HG03432 (cell line): Measurements from ENCODE around the gene ZFHX3.
"Not testable (repeated sequence)": the region's sequence is repeated elsewhere in the genome, so short reads cannot be mapped to it uniquely, and the experiment has no call there.

Source experiments
- ATAC-seq: cut with Tn5 transposase; IDR thresholded peaks from one replicate; pipeline ENCODE4 v1.9.1; 2021; ENCODE audit warnings: mild to moderate bottlenecking, moderate library complexity; ENCODE audit not compliant: unreplicated experiment

The ZFHX3 gene

GRCh38 chr16:73024571-73025105 is 23.3 kb downstream of the ZFHX3 start:
- ATAC-seq = no peak

DNA sequence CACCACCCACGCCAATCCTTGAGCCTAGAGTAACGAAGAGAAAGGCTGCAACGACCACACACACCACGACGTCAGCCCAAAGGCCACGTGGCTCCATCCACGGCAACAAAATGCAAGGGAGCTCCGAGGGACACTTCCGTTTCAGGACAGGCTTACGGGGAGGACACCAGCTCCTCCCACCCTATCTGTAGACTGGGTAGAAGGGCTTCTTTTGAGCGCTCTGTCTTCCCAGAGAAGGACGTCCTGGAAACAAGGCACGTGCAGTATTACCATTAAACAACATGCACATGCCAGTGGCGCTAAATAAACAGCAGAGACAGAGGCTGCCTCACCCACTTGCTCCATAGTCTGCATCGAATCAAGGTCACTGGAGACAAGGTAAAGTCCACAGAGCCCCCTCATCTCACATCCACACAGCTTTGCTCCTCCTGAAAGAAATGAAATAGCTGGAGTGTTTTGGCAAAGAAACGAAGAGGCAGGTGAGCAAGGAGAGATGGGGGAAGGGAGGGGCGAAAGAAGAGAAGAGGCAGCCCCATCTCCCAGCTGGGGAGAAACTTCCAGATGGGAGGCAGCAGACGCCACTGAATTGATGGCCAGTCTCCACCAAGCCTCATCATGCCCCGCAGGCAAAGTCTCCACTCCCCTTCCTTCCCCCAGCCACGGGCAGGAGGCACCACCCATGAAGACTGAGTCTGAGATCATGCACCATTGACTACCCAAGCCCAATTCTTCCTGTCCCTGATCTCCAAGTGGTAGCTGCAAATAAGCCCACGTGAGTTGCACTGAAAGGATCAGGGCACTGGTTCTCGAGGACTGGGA is 24.0 kb downstream of the ZFHX3 start:
- no peak for ATAC-seq

DNA sequence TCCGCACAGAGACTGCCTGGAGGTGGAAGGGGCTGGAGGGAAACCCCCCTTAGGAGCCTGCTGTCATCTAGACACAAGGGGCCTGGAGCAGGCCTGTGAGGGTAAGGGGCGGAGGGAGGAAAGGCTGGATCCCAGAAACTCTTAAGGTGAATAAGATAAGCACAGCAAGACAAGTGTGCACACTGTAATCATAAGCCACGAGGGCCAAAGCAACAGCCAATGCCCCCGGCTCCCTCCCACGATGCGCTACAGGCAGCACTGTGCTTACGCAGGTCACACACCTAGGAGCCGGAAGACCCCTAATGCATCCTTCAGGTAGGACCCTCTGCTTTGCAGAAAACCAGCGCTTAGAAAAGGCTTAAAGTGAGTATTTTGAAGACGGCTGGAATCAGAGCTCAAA is 24.6 kb downstream of the ZFHX3 start:
- ATAC-seq = no peak

GRCh38 chr16:73022534-73022933 is 25.4 kb downstream of the ZFHX3 start:
- ATAC-seq = no peak

DNA sequence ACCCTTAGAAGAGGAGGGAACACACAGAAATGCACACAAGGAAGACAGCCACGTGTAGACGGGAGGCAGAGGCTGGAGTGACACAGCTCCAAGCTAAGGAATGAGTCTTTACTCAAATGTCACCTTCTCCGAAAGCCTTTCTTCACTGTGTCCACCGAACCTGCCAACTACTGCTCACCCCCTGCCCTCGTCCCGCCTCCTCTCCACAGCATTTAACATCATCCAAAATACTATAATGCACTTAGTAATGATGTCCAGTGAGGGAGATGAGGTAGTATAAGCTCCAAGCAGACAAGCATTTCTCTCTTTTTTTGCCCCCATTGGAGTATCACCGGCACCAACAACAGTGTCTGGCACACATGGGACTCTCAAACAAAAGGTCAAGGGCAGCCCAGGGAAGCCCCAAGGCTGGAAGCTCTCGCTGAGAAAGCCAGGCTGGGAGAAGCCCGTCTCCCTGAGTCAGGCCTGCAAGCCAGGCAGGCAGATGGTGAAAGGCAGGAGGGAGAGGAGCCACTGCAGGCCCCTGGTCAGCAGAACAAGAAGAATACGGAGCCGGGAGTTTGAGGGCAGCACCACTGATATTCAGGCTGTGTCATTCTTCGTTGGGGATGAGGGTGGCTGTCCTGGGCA is 25.9 kb downstream of the ZFHX3 start:
- no peak for ATAC-seq

DNA sequence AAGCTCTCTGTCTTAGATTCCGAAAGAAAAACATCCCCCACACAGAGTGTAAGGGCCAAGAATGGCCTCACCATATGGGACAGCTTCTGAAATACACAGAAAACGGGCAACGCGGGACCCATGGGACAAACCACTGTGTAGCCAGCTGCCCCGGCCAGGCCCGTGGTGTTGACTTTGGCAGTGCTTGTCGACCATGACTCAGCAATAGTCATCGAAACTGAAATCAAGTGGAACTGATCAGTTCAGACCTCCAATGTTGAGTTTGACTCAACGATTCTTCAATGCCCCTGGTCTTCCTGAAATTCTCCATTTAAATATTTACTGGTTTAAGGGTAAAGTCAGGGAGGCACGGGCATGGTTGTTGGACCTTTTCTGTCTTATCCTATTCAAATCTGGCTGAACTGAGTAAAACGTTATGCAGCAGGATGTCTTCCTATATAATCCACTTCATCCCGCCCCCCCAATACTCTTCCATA is 27.5 kb downstream of the ZFHX3 start:
- ATAC-seq = no peak

DNA sequence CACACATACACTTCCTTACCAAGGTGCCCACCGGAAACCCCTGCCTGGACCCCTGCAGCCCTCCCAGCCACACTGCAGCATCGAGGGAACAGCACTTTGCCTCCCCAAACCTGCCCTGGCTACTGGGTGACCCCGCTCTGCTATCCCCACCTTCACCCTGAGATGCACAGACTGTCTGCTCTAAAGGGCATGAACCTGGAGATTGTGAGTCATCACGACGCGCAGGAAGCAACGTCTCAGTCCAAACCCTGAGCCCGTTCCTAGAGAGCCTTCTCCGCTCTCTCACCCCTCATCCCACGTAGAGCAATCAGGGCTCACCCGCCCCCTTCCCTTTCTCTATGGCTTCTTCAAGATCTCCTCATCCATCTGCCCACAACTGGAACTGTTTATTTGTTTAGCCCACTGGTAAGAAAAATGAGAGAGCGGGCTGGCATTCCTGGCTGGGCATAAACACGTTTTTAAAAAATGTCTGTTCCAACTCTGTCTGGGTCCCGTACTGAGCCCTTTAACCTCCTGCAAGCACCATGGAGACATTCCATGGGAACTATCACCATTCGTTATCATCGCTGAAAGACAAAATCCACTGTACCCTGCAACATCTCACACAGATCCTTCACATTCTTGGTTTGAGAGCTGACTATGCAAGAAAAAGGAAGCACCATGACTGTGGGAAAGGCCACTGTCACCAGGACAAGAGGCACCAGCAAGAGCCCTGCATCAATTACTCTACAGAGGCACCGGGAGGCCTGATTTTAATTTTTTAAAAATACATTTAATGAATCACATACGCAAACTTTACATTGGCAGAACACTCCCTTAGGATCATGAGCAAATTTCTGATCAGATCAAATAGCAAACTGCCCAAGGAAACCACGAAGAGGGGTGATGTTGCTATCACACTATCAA is 28.2 kb downstream of the ZFHX3 start:
- ATAC-seq = no peak

- ATAC-seq = no peak
Measured at GRCh38 chr16:73018821-73019456, 29.0 kb downstream of the ZFHX3 start.

DNA sequence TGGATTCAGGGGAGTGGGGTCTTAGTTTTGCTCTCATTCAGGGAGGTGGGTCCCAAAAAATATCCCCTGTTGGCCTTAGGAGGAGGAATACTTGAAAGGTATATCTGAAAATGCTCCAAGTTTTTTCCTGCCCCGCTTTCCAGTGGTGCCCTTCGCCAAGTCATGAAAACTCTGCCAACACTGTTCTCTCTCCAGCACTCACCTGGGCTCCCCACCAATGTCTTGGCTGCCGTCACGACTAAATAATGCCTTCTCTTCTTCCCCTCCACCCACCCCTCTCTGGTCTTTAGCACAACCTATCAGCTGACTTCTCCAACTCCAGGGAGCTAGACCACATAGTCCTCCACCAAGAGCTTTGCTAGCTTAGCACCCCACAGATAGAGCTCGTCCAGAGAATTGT is 30.6 kb downstream of the ZFHX3 start:
- no peak for ATAC-seq

DNA sequence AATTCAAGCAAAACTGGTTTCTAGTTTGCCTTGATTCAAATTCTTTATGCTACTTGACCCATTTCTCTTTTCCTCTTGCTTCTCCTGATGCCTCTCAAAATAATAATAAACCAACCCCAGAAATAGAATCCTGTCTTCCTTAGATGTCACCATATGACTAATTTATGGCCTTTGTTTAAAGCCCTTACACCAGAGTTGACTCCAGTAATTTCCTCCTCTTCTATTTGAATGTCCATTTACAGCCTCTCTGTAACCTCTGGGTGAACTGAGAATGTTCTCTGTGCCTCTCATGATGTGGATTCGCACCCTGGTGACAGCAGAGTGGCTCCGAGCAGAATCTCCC is 31.5 kb downstream of the ZFHX3 start:
- ATAC-seq = peak; percentile 65

DNA sequence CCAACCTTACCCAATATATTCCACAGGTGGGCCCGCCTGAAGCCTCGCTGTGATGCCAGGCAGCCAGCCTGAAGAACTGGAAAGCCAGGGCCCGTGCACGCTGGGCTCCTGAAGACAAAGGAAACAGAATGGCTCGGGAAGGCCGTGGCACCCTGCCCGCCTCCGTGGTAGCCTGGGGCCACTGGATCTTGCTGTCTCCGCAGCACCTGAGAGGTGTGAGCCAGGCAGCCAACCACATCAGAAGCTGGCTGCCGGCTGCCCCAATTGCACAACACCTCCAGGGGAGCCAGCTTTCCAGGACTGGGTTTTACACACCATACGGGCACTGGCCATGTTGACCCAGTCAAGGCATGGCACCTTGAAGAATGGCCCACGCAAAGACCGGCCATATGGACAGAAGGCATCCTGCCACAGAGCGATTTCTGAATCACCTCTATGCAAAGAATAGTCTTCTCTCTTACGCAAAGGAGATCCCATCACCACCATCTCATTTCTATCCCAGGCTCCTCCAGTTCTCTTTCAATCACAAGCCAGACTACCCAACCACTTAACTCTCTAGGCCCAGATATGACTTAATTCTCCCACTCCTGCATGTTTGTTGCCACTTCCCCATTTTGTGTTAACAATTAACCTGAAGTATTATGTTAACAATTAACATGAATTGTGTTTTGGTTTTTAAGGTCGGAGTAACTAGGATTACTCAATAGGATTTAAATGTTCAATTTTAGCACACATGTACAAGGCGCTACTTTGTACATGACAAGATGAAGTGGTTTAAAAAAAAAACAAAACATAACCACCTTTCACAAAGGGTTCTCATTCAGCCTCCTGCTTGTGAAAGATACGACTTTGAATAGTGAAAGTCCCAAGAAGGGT is 32.1 kb downstream of the ZFHX3 start:
- peak; percentile 77 for ATAC-seq

DNA sequence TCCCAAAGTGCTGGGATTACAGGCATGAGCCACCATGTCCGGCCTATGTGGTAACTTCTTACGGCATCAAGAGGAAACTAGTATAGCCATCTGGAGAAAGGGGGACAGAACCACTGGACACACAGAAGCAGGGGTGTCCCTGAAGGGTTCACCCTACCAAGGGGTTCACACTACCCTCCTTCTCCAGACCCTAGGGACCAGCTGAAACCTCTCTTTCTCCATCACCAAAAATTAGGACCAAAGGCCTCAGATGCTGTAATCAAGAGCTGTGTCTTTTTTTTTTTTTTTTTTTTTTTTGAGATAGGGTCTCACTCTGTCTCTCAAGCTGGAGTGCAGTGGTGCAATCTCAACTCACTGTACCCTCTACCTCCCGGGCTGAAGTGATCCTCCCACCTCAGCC is 33.2 kb downstream of the ZFHX3 start:
- ATAC-seq = no peak

- no peak for ATAC-seq
Measured at GRCh38 chr16:73013974-73014373, 34.0 kb downstream of the ZFHX3 start.

DNA sequence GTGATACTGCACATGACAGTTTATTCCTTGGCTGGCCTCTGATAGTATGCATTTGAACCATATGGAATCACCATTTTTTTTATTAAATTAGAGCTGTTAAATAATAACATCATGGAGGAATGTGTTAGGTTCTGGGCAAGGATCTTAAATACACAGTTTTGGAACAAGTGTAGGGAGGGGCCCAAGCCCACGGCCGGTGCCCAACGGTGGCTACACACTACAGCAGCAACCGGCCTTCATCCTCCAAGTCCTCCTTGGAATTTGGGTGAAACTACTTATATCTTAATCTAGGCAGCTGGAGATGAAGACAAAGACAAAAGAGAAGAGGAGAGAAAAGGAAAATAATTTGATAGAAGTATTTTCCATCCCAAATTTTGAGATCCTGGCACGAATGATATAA is 35.6 kb downstream of the ZFHX3 start:
- ATAC-seq = no peak

DNA sequence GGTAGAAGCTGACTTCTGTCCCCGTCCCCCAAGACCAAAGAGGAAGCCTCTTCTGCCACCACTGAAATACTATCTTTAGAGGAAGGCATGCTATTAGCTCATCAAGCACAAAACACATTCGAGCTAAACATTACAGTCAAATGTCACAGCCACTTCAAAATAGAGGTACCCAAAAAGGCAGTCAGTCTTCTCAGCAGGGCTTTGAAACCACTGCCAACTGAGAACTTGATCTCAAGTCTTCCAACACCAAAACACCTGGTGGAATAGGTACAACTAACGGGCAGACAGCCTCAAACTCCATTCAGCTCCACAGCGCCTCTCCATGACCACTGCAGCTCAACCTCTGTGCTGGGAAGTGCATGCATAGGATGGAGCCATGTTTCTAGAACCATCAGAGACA is 36.0 kb downstream of the ZFHX3 start:
- no peak for ATAC-seq

GRCh38 chr16:73010150-73010676 is 37.7 kb downstream of the ZFHX3 start:
- no peak for ATAC-seq

DNA sequence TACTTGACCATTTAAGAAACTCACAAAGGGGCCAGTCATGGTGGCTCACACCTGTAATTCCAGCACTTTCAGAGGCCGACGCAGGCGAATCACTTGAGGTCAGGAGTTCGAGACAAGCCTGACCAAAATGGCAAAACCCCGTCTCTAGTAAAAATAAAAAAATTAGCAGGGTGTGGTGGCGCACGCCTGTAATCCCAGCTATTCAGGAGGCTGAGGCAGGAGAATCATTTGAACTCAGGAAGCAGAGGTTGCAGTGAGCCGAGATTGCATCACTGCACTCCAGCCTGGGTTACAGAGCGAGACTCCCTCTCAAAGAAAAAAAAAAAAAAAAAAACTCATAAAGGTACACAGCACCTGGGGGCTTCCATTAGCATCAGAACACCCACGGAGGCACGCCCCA is 38.2 kb downstream of the ZFHX3 start:
- not testable (repeated sequence) for ATAC-seq

- no peak for ATAC-seq
Measured at GRCh38 chr16:73006026-73006425, 41.9 kb downstream of the ZFHX3 start.

GRCh38 chr16:73002866-73003265 is 45.1 kb downstream of the ZFHX3 start:
- ATAC-seq = no peak
